T-helper 1 cell treated with Interleukin-12 subunit alpha and Interleukin-12 subunit beta and Interleukin-4 antibody, amounts not matched to agents 30 μg/mL and 1 μg/mL, for 36 hours (primary cell): ENCODE measurements around the gene KLRC4.
"Not testable (repeated sequence)": the region's sequence is repeated elsewhere in the genome, so short reads cannot be mapped to it uniquely, and the experiment has no call there.

Experiments used
- H3K27ac Mint-ChIP-seq: one replicate; pipeline ENCODE4 v1.8.0; 2021; ENCODE audit warnings: mild to moderate bottlenecking, mixed read lengths
- H3K27me3 Mint-ChIP-seq: one replicate; pipeline ENCODE4 v1.8.0; 2021; ENCODE audit warnings: low read depth, mixed read lengths
- H3K36me3 Mint-ChIP-seq: one replicate; pipeline ENCODE4 v1.8.0; 2021; ENCODE audit warnings: low read depth, mixed read lengths
- H3K4me1 Mint-ChIP-seq: one replicate; pipeline ENCODE4 v1.8.0; 2021; ENCODE audit warnings: low read depth, mixed read lengths
- H3K4me3 Mint-ChIP-seq: one replicate; pipeline ENCODE4 v1.8.0; 2021; ENCODE audit warnings: mild to moderate bottlenecking, moderate library complexity, mixed read lengths
- H3K9me3 Mint-ChIP-seq: one replicate; pipeline ENCODE4 v1.8.0; 2021; ENCODE audit warnings: mixed read lengths

KLRC4 gene

GRCh38 chr12:10389904-10390303, 19.7 kb downstream of the KLRC4 start, which contains the start of gene KLRK1:
KLRK1 (minus strand) TSS chr12:10390041; CDS start chr12:10388810, 1,231 bp downstream.
- Mint-ChIP-seq H3K27me3 (peaks cover 39% of the 10 kb centered on the region), H3K27ac (no peak within 1 kb of the TSS)

GRCh38 chr12:10388624-10389413, 20.7 kb downstream of the KLRC4 start:
- no peaks in the 10 kb centered on the region for H3K36me3 Mint-ChIP-seq
- no peak overlapping the region for H3K4me3 Mint-ChIP-seq
- peaks cover 47% of the 10 kb centered on the region for H3K27me3 Mint-ChIP-seq
- H3K27ac Mint-ChIP-seq, result no peak overlapping the region
- H3K9me3 Mint-ChIP-seq, result no peaks in the 10 kb centered on the region
- no peaks in the 10 kb centered on the region for H3K4me1 Mint-ChIP-seq

More at GRCh38 chr12:10389904-10390303, 19.7 kb downstream of the KLRC4 start, which contains the start of gene KLRK1:
- no peak within 1 kb of the TSS for H3K4me3 Mint-ChIP-seq
- H3K9me3 Mint-ChIP-seq, result no peaks in the 10 kb centered on the region
- H3K36me3 Mint-ChIP-seq, result no peaks in the 10 kb centered on the region
- no peaks in the 10 kb centered on the region for H3K4me1 Mint-ChIP-seq

- H3K27me3 Mint-ChIP-seq, result peaks cover 52% of the 10 kb centered on the region
- not testable (repeated sequence) for H3K9me3 Mint-ChIP-seq, H3K36me3 Mint-ChIP-seq, H3K4me1 Mint-ChIP-seq, H3K27ac Mint-ChIP-seq, H3K4me3 Mint-ChIP-seq
Observed at GRCh38 chr12:10387498-10387897, 22.1 kb downstream of the KLRC4 start.

- Mint-ChIP-seq H3K27ac (no peak overlapping the region), H3K4me1 (no peaks in the 10 kb centered on the region), H3K4me3 (no peak overlapping the region), H3K27me3 (peaks cover 48% of the 10 kb centered on the region), H3K36me3 (no peaks in the 10 kb centered on the region), H3K9me3 (no peaks in the 10 kb centered on the region)
Observed at GRCh38 chr12:10386857-10387256, 22.7 kb downstream of the KLRC4 start.

DNA sequence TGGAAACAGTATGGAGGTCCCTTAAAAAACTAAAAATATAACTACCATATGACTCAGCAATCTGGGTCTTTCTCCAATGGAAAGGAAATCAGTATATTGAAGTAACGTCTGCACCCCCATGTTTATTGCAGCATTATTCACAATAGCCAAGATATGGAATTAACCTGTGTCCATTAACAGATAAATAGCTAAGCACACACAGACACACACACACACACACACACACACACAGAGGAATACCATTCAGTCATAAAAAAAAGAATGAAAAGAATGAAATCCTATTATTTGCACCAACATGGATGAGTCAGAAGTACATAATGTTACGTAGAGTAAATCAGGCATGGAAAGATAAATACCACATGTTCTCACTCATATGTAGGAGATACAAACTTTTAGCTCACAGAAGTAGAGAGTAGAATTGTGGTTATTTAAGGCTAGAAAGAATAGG, 24.4 kb downstream of the KLRC4 start:
- Mint-ChIP-seq H3K4me1 (no peaks in the 10 kb centered on the region), H3K27ac (no peak overlapping the region), H3K4me3 (no peak overlapping the region), H3K9me3 (no peaks in the 10 kb centered on the region), H3K36me3 (no peaks in the 10 kb centered on the region), H3K27me3 (peaks cover 51% of the 10 kb centered on the region)

- no peaks in the 10 kb centered on the region for H3K36me3 Mint-ChIP-seq
- H3K4me3 Mint-ChIP-seq, result no peak overlapping the region
Observed at GRCh38 chr12:10384191-10384590, 25.4 kb downstream of the KLRC4 start.

DNA sequence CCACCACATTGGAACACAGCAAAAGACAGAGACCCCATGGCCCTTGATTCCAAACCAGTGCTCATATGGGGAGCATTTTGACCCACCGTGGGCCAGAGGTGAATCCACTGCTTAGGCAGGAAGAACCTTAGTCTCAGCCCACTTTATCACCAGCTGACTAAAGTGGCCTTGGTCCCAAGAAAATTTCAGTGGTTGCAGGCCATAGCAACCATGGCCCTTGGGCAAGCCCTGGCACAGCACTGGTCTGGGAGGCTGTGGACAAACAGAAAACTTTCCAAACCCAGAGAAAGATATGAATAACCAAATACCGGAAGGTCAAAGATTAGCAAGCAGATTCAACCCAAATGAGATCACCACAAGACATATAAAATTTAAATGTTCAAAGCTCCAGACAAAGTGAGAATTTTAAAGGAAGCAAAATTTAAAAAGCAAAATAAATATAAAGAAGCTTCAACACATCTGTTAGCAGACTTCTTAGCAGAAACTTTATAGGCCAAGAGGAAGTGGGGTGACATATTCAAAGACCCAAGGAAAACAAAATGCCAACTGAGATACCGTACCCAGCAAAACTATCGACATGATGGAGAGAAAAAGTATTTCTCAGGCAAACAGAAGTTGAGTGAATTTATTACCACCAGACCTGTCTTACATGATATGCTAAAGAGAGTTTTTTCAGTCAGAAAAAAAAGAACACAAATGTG, 27.5 kb downstream of the KLRC4 start:
- H3K9me3 Mint-ChIP-seq, result no peaks in the 10 kb centered on the region
- peaks cover 40% of the 10 kb centered on the region for H3K27me3 Mint-ChIP-seq
- H3K4me1 Mint-ChIP-seq, result no peaks in the 10 kb centered on the region
- no peak overlapping the region for H3K27ac Mint-ChIP-seq
- no peaks in the 10 kb centered on the region for H3K36me3 Mint-ChIP-seq
- H3K4me3 Mint-ChIP-seq, result no peak overlapping the region

More at GRCh38 chr12:10384191-10384590, 25.4 kb downstream of the KLRC4 start:
- H3K27me3 Mint-ChIP-seq, result peaks cover 45% of the 10 kb centered on the region
- no peak overlapping the region for H3K27ac Mint-ChIP-seq
- H3K9me3 Mint-ChIP-seq, result no peaks in the 10 kb centered on the region
- no peaks in the 10 kb centered on the region for H3K4me1 Mint-ChIP-seq

- not testable (repeated sequence) for H3K36me3 Mint-ChIP-seq, H3K27ac Mint-ChIP-seq, H3K4me1 Mint-ChIP-seq, H3K9me3 Mint-ChIP-seq, H3K4me3 Mint-ChIP-seq
- peaks cover 33% of the 10 kb centered on the region for H3K27me3 Mint-ChIP-seq
Observed at GRCh38 chr12:10378737-10379136, 30.8 kb downstream of the KLRC4 start.

DNA sequence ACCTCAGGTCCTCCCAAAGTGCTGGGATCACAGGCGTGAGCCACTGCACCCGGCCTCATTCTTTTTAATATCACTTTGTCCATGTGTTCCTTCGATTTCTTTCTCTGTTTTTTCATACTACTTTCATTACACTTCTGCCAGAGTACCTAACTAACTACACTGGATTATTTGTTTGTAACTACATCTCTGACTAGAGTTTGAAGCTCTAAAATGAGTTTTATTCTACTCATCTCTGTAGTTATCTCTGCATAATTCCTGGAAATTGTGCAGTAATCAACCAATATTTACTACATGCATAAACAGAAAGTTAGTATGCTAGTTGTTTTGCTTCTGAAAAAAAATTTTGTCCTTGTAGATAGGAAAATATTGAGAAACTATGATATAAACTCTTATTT, 34.9 kb downstream of the KLRC4 start:
- H3K36me3 Mint-ChIP-seq, result no peaks in the 10 kb centered on the region
- no peak overlapping the region for H3K4me3 Mint-ChIP-seq

GRCh38 chr12:10372559-10372958, 37.0 kb downstream of the KLRC4 start:
- H3K36me3 Mint-ChIP-seq, result no peaks in the 10 kb centered on the region
- H3K9me3 Mint-ChIP-seq, result peaks cover 5% of the 10 kb centered on the region
- peaks cover 47% of the 10 kb centered on the region for H3K27me3 Mint-ChIP-seq
- H3K27ac Mint-ChIP-seq, result no peak overlapping the region
- peaks cover 3% of the 10 kb centered on the region for H3K4me1 Mint-ChIP-seq
- no peak overlapping the region for H3K4me3 Mint-ChIP-seq

More for the DNA sequence above, 34.9 kb downstream of the KLRC4 start:
- Mint-ChIP-seq H3K27me3 (peaks cover 33% of the 10 kb centered on the region), H3K9me3 (no peaks in the 10 kb centered on the region), H3K4me1 (peaks cover 3% of the 10 kb centered on the region), H3K27ac (no peak overlapping the region)

GRCh38 chr12:10371893-10372535, 37.5 kb downstream of the KLRC4 start:
- H3K36me3 Mint-ChIP-seq, H3K4me3 Mint-ChIP-seq, H3K27ac Mint-ChIP-seq, H3K9me3 Mint-ChIP-seq, H3K4me1 Mint-ChIP-seq: not testable (repeated sequence)
- H3K27me3 Mint-ChIP-seq, result peaks cover 47% of the 10 kb centered on the region

DNA sequence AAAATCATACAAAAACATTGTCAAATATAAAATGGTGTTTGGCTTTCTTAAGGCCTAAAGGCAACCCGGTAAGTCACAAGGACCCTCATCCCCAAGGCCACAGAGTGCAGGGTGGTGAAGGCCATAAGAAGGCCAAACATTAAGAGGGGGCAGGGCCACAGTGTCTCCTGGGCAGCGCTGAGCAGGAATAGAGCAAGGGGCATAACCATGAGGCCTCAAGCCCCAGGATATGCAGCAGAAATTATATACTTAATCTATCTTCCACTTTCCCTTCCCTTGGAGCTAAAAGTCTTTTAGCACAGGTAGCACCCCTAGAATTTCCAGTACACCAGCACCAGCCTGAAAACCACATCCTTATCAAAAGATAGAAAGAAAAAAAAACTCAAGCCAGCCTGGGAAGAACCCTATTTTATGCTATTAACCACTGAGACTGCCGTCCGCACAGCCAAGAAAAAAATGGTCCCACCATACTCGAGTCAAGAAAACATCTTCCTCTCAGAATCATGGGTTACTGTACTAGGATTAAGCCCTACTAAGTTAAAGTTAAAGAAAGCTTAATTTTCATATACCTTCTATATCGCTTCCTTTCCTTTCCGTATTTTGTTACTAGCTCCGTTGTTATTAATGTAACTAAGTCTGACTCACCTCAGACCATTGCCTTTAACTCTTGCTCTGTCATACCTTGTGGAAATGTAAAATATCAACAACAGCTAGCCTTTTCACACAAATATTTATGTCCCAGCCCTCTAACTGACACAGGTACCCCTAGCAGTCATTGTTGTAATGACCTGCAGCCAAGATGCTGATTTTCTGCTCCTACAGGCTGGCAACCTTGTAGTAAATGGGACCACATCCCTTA, 39.8 kb downstream of the KLRC4 start:
- H3K27me3 Mint-ChIP-seq, result peaks cover 39% of the 10 kb centered on the region
- H3K4me3 Mint-ChIP-seq, result no peak overlapping the region
- peaks cover 5% of the 10 kb centered on the region for H3K9me3 Mint-ChIP-seq
- no peaks in the 10 kb centered on the region for H3K36me3 Mint-ChIP-seq
- H3K27ac Mint-ChIP-seq, result no peak overlapping the region
- H3K4me1 Mint-ChIP-seq, result peaks cover 3% of the 10 kb centered on the region

GRCh38 chr12:10368206-10369171, 41.1 kb downstream of the KLRC4 start:
- H3K4me3 Mint-ChIP-seq, result no peak overlapping the region
- no peaks in the 10 kb centered on the region for H3K36me3 Mint-ChIP-seq
- H3K9me3 Mint-ChIP-seq, result peaks cover 5% of the 10 kb centered on the region
- H3K27me3 Mint-ChIP-seq, result peaks cover 33% of the 10 kb centered on the region
- H3K4me1 Mint-ChIP-seq, result peaks cover 3% of the 10 kb centered on the region
- H3K27ac Mint-ChIP-seq, result no peak overlapping the region
